Eye (tissue), 1 donor: Measurements from ENCODE around the gene ZRANB2.

ENCODE experiments used
- DNase-seq: peaks from one replicate; pipeline ENCODE4 v3.0.0-alpha.2; 2015

Gene ZRANB2, protein sequence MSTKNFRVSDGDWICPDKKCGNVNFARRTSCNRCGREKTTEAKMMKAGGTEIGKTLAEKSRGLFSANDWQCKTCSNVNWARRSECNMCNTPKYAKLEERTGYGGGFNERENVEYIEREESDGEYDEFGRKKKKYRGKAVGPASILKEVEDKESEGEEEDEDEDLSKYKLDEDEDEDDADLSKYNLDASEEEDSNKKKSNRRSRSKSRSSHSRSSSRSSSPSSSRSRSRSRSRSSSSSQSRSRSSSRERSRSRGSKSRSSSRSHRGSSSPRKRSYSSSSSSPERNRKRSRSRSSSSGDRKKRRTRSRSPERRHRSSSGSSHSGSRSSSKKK

DNA sequence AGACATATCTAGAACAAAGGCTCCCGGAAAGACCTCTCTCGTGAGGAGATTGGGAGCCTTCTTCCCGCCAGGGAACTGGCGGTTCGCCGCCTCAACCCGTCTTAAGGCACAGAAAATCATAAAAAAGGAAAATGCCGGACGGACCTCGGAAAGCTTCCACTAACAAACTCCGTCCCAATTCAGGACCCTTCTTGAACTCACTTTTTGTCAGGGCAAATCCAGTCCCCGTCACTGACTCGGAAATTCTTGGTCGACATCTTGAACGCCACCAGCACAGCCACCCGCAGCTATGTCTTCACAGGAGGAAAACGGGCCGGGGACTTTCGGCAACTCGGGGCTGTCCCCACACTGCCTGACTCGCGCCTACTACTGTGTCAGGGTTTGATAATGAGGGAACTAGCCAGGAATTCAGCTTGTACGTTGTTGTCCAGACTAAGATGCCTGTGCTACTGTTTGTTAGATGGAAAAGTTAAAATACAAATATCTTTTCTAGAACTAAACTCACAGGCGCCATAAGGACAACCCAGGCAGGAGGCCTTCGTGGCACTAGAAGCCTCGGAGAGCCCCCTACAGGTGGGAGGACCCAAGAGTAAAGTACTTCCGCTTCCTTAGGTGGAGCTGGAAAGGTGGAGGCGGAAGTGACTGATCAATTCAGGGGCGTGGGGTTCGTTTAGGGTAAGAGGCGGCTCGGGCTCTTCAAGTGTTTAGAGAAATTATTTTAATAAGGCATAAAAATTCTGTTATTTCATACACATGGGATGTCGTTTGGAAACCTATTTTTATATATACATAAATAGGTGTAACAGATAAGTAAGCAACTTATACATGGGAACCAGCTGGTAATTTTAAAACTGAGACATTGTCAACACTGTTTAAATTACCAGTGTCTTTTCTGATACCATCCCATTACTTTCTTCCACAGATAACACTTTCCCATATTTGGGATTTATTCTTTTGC lies at the start of gene ZRANB2:
TSS of gene ZRANB2 (minus strand) at position 297 of the 958 bp plus-strand sequence. CDS start at position 257, 40 bp downstream.
- peak; percentile 98 for DNase-seq

DNA sequence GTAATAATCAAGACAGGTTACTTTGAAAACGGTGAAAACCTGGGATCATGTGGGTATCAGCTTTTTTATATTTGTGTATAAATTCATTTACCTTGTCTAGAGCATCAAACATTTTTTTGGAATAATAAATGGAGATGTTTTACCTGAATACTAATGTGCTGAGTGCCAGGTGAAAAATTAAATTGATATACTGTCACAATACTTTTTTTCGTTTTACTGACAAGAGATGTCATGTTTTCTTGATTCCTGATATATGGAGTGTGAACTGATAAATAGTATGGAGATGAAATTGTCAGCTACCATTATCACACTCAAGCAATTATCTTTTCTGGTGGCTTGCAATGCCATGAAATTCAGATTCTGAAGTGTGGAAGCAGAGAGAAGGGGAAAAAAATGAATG lies 47.2 kb upstream of the ZRANB2 start:
- no peak for DNase-seq

DNA sequence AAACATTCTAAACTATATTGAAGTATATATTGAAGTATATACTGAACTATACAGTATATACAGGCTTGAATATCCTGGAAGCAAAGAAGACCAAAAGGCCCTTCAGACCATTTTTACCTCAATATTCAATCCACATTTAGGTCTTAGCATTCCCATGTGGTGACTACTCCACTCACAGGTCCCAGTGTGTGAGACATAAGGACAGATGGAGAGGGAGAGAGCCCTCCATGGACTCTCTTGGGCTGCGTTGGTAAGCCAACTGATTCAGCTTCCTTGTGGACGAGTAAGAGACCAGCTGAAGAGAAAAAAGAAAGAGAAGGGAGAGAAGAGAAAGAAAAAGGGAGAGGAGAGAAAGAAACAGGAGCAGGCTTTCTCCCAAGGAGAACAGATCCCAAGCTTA lies 37.3 kb upstream of the ZRANB2 start:
- DNase-seq, result no peak

DNA sequence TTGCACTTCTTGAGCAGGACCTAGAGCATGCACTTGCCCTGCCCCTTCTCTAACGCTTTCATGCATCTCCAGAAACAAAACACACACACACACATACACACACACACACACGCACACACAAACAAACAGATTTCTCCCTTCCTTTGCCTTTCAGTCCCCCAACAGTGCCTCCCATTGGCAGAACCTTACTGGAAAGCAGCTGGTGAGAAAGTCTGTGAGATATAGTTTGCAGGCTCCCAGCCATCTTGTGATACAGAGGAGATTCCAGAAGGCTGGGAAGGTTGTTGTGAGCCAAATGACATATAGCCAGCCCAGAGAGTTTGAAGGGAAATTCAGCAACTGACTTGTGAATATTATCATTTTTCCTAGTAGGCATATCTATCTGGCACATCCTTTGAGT lies 35.9 kb upstream of the ZRANB2 start:
- DNase-seq, result no peak

DNA sequence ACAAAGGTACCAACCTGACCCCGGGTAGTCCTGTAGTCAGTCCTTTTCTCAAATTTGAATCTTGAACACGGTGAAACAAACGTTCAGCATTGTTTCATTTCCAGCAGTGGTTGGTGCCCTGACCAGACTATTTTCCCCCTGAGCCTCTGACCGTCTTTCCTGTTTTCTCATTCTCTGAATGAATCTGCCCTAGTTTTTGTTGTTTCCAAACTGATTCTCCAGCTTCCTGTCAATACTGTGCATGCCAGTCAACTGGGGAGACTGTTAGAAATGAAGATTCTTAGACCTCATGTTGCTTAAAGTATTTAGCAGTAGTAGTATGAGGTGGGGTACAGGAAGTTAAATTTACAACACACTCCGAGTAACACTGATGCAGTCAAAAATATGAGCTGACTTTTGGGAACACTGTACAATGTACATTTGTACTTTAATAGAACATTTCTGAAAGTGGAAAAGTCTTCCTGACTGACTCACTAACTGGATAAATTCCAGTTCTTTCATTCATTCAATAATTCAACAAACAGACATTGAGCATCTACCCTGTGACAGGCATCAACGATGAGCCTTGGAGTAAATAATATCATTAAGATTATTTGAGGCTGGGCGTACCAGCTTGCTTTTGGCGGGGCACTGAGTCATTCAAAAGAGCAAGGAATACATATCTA lies 26.0 kb upstream of the ZRANB2 start:
- no peak for DNase-seq

DNA sequence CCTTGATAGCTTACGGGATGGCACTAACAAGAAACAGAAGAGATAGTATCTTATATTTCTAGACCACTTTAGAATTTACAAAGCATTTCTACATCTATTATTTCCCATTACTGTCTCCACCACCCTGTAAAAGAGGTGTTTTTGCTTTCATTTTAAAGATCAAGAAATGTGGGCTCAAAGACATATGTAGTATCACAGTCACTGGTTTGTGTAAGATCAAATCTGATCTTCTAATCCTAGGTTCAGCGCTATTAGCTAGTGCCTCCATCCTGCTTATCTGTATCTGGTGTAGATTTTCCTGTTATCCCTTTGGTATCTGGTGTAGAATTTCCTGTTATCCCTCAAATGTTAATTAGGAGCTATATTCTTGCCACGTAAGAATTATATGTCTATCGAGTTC lies 23.6 kb upstream of the ZRANB2 start:
- DNase-seq, result no peak

DNA sequence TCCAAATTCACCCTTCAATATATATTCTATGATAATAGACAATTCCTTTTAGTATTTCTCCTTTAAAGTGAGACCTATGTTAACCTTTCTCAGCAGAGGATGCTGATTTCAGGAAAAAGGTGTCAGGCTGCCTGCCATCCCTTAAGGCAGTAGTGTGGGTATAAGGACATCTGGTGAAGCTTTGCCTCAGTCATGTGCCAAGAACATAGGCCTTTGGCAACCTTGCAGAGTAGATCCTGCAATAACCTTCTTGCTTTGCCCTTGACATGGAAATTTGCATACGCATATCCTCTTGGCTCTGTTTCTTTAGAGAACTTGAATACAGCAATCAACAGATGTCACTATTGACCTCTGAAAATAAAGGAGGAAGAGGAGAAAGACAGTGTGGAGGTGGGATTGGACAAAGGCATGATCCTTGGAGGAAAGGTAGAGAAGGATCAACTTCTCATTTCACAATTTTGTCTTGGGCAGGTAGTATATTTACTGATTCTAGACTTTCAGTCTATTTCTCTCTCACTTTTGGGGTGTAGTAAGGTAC lies 21.1 kb upstream of the ZRANB2 start:
- no peak for DNase-seq

DNA sequence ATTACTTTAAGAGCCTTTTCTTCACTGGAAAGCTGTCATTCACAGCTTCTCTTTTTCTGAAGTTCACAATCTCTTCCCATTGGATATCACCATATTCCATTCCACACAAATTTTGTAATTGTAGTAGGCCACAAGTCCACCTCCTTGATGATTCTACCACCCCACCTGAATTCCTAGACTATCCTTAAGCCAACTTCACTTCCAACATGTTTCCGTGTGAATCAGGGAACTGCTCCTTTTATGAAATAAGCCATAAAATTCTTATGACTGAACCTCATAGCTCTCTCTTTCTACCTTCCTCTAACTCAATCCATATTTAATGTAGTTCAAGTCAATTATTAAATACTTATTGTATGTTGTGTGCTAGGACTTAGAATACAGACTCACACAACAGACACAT lies 16.6 kb upstream of the ZRANB2 start:
- no peak for DNase-seq

DNA sequence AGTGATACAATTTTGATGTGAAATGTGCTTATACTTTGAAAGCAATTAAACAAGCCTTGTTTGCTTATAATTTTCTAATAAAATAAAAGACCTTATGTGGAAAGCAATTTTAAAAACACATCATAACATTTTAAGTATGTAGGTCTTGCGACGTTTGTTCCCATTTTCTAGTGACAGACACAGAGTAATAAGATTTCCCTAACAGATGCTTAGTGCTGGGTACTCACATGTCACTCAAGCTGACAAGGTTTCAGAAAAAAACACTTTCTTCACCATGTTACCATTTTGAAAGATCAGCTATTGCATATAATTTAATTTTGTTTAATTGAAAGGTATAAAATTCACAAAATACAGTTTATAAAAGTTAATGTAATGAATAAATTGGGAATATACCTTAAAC lies 14.1 kb upstream of the ZRANB2 start:
- no peak for DNase-seq

DNA sequence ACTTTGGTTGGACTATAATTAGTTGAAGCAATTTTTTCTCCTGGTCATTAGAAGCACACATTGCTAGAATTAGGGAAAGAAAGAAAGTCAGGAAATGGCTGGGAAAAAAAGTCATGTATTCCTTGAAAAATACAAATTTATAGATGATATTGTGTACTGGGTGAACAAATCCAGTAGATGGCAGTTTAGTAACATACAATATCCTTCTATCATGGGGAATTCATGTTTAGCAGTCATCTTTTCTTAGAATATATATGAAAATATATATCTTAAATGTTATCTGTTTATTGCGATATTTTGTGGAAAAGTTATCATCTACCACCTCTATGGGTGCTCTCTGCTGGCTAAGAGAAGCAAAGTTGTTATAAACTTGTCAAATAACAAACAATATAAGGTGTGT lies 13.1 kb upstream of the ZRANB2 start:
- DNase-seq, result peak; percentile 41

DNA sequence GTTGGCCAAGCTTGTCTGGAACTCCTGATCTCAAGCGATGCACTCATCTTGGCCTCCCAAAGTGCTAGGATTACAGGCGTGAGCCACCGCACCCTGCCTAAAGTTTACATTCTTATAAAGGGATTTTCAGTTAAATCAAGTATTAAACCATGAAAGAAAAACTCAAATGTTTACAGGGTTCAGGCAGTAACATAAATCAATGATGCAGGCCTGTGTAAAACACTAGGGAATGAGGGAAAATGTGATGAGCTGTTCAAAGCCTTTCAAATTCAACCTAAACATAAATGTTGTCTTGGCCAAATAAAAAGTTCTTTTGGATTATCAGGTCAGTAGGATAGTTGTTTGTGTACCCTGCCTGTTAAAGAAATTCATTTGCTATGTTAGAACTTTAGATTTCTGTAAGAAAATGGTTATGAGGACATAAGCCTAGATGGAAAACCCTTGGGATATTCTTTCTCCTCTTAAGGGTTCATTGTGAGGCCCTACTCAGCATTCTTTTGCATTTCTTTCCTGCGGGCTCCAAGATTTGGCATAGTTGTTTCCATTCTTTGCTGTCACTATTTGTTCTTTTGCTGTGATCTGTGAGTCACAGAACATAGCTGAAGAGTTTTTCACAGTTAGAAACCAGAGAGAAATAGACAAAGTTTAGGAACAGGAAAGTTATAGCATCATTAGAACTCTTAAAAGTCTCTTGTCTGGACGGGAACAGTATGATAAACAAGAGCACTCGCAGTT lies 8.9 kb upstream of the ZRANB2 start:
- no peak for DNase-seq

DNA sequence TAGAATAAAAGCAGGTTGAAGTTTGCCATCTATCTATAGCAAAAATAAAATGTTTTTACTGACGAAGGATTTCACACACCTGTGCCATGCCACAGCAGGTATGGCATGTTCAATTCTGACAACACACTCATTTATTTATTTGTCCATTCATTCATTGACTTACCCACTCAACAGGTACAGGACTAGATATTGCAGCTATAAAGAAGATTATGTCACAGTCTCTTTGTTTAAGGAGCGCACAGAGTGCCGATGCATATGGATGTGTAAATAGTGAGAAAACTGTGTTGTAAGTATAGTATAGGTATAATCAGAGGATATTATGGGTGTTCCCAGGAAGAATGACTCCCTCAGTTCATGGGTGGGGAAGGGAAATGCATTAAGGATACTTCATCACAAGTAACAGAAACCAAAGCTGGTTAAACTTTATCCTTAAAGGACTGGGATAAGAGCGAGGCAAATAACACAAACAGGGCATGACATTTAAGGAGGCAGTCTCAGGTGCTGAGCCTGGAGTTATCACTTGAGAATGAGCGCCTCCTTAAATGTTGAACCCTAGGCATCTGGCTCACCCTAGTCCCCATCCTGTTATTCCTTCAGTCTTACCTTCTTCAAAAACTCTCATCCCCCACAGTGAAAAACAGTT lies 7.9 kb upstream of the ZRANB2 start:
- DNase-seq, result no peak

DNA sequence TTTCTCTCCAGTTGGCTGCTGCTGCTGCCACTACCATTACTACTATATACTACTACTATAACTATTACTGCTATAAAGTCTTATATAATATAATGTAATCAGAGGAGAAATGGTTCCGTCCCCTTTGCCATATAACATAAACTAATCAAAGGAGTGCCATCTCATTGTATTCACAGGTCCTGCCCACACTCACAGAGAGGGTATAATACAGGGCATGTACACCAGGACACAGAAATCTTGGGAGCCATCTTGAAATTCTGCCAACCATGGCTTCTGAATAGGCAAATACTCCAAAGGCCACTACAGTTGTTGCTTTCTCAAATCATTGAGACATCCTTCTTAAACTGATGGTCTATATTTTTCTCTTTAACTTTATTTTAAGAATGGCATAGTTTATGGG lies 6.9 kb upstream of the ZRANB2 start:
- DNase-seq, result no peak

DNA sequence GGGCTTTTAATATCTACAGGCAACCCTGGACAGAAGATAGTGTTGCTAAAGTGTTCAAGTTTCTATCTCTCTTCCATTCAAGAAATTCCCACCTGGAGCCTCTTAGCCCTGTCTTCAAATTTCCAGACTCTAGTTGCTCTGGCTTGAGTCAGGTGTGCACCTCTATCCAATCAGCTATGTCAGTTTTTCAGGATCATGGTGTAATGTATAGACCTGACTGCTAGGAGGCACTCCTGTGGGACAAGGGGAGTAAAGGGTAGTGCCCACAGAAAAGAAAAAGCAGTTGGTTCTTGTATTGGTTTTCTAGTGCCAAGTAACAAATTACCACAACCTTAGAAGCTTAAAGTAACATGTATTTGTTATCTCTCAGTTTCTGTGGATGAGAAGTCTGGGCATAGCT lies 6.2 kb upstream of the ZRANB2 start:
- no peak for DNase-seq

DNA sequence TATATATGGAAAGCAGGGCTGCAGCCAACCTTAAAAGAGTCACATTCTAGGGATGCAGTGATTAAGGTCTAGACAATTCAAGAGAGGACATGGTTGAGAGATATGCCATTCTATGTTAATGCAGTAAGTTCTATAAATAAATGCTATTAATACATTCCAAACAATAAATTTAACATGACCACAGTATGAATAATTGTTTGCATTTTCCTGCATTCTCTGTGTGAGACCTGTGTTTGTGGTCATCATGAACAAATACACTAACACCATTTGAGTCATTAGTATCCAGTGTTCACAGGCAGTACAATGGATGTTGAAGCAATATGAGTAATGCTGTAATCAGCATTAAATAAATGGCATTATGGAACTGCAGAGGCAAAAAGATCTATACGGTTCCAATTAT lies 5.5 kb upstream of the ZRANB2 start:
- DNase-seq, result no peak

DNA sequence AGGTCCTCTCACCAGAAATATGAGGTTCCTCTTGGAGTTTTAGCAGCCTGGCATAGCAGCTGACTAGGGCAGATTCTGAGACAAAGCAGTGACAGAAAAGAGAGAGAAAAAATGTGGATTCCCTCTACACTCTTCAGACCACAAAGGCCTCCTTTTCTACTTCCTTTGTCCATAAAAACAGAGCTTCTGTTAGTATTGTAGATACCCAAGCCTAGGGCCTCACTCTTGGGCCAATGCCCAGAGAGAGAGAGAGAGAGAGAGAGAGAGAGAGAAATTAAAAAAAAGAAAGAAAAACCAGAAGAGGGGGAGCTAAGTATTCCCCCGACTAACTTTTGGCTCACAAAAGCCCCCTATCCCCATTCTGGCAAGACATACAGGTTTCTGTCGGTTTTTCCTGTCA lies 2.4 kb upstream of the ZRANB2 start:
- no peak for DNase-seq

DNA sequence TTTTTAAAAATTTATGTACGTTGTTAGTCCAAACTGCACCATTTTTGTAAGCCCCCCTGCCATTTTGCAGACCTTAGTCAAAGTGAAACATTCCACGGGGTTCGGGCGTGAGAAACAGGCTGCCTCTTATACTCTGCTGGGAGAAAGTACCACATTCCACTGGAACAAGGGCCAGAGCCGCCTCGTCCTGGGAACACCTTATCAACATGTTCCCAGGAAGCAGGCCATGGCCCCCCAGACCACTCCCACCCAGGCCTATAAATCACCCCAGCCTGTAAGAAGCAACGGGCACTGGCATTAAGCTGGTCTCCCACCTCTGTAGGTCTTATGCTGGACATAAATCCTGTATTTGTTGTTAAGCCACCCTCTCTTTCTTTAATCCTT lies 854 bp upstream of the ZRANB2 start:
- no peak for DNase-seq

DNA sequence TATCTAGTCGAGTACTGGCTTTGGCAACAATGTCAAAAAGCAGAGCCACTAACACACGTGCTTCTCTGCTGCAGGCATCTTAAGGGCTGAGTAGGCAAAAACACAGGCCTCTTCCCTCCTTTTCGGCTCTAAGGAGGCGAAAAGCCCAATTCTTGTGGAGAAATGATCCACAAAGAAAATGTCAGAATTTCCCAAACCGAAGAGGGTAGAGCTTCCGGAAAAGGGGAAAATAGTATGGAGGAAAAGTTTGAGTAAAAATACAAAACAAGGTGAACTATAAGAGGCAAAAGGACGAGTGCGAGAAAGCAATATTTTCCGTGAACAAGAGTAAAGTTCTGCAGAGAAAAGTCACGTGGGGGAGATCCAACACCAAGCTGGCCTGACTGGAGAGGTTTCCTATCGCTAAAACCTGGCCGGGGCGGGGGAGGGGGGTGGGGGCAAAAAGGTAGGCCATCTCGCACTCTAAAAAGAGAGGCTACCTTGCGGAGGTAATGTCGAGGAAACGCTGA lies 551 bp downstream of the ZRANB2 start:
- no peak for DNase-seq

DNA sequence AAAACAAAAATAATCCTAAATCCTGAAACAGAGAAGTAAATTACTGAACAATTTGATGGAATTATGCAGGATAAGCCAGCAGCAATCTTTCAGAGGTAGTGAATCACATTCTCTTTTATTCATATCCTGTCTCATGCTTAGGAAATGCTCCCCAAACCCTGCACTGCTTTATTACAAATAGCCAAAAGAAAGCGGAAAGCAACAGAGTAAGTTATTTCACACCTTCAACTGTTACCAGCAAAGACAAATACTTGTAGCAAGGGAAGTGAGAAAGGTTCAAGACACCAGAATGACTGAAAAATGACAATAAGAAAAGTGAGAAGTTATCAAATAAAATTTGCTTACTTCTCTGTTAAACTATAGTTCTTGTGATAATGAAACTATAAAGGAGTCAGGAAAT lies 6.2 kb downstream of the ZRANB2 start:
- no peak for DNase-seq

DNA sequence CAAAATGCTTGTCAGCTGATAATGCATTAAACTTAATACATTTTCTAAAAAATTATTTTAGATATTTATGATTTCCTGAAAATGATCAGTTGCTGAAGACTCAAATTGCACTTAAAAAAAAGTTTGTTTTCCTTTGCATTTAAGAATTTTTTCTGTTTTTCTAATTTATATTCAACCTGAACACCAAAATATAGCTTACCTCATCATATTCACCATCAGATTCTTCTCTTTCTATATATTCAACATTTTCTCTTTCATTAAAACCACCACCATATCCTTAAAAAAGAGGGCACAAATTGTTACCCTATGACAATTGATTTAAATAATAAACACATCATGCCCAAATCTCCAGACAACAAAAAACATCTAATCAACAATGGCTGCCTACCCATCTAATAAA lies 8.6 kb downstream of the ZRANB2 start:
- DNase-seq, result no peak

DNA sequence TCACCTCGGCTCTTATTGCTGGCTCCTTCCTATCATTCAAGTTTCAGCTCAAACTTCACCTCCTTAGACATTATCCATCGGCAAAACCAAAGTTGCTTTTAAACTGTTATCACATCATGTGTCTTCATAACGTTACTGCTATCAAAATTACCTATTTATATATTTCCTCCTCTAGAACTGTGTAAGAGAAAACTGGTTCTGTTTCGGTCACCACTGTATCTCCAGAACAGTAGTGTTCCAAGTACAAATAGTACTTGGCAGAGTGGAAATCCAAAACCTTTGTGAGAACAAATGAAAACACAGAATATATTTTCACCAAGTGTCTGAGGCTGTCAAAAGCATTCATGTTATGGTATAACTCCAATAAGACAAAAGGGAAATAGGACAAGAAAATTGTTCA lies 9.1 kb downstream of the ZRANB2 start:
- DNase-seq, result no peak
